ENCODE results near the gene NXT1. TPM values are rescaled to one million over a fixed set of nuclear protein-coding genes. Genes with fewer than 3 reads are reported as not detected.

NXT1 gene
- total RNA-seq, 1 experiment from 2014 or later, result 98.0 TPM

DNA sequence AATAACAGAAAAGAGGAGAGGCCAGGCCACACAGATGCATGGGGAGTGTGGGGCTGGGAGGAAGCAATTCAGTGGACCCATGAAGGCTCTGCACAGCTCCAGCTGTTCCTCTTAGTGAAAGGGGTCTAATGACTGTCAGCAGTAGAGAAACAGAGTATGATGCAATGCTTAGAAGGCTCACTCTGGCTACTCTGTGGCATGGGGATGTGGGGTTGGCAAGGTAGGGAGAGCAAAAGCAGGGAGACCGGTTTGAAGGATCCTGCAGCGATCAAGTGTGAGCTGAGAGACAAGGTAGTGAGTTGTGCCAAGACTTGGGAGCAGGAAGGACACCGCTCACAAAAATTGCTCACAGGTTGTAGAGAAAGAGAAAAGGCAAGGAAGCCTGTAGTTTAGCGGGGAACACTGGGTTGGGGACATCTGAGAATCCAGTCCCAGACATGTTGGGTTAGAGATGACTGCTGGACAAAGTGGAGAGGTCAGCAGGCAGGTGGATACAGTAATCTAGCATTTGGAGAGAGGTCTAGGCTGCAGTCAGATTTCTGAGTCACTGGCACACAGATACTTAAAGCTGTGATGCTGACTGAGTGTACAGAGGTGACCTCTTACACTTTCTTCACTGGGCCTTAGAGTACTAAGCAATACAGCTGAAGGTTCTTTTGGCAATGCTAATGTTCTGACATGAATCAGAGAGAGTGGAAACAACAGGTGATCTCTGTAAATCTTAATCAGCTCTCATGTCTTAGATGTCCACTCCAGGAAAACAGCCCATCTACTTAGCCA lies 43.6 kb downstream of the NXT1 start:
- no peaks in the 10 kb centered on the region for H3K9me3 ChIP-seq (ENCODE audit: low read length)
- H3K79me2 ChIP-seq (ENCODE audit: low read length), result no peaks in the 10 kb centered on the region
- no peak overlapping the region for H3K27ac ChIP-seq (ENCODE audit: low read length)
- H3F3A ChIP-seq (ENCODE audit: low read length, unreplicated experiment), result no peaks in the 10 kb centered on the region
- no peak overlapping the region for H3K4me3 ChIP-seq (ENCODE audit: low read length)
- no TSS peak for BruUV-seq (replicated peaks)
- H2AFZ ChIP-seq (ENCODE audit: low read length), result no peak overlapping the region
- ChIA-PET POLR2A (ENCODE audit: unreplicated experiment) (no interaction called here), CTCF (no interaction called here)
- H3K4me2 ChIP-seq (ENCODE audit: low read length), result no peak overlapping the region
- H3K9ac ChIP-seq (ENCODE audit: low read length), result no peak overlapping the region
- no peaks in the 10 kb centered on the region for H3K9me2 ChIP-seq (replicated peaks; ENCODE audit: low read length)
- DNase-seq, result no peak
- H3K27me3 ChIP-seq (ENCODE audit: low read length), result no peaks in the 10 kb centered on the region
- no peak for ATAC-seq
- intact Hi-C loops (cut with micrococcal nuclease), result no loop called here
- H3K36me3 ChIP-seq (ENCODE audit: low read depth, low read length), result peaks cover 25% of the 10 kb centered on the region
- no peaks in the 10 kb centered on the region for H4K20me1 ChIP-seq (ENCODE audit: low read length)
- TF ChIP-seq EZH2phosphoT487 (IDR thresholded peaks at IDR 0.05; ENCODE audit: borderline replicate concordance, low read length) (no peak), EZH2 (IDR thresholded peaks at IDR 0.05; ENCODE audit: low read length, unreplicated experiment) (no peak)
- TF ChIP-seq, protein P1, sequence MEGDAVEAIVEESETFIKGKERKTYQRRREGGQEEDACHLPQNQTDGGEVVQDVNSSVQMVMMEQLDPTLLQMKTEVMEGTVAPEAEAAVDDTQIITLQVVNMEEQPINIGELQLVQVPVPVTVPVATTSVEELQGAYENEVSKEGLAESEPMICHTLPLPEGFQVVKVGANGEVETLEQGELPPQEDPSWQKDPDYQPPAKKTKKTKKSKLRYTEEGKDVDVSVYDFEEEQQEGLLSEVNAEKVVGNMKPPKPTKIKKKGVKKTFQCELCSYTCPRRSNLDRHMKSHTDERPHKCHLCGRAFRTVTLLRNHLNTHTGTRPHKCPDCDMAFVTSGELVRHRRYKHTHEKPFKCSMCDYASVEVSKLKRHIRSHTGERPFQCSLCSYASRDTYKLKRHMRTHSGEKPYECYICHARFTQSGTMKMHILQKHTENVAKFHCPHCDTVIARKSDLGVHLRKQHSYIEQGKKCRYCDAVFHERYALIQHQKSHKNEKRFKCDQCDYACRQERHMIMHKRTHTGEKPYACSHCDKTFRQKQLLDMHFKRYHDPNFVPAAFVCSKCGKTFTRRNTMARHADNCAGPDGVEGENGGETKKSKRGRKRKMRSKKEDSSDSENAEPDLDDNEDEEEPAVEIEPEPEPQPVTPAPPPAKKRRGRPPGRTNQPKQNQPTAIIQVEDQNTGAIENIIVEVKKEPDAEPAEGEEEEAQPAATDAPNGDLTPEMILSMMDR (conservative IDR thresholded peaks at IDR 0.05; ENCODE audit: low read depth, low read length), result no peak
- no peaks in the 10 kb centered on the region for H3K4me1 ChIP-seq (ENCODE audit: insufficient read depth, low read length)

DNA sequence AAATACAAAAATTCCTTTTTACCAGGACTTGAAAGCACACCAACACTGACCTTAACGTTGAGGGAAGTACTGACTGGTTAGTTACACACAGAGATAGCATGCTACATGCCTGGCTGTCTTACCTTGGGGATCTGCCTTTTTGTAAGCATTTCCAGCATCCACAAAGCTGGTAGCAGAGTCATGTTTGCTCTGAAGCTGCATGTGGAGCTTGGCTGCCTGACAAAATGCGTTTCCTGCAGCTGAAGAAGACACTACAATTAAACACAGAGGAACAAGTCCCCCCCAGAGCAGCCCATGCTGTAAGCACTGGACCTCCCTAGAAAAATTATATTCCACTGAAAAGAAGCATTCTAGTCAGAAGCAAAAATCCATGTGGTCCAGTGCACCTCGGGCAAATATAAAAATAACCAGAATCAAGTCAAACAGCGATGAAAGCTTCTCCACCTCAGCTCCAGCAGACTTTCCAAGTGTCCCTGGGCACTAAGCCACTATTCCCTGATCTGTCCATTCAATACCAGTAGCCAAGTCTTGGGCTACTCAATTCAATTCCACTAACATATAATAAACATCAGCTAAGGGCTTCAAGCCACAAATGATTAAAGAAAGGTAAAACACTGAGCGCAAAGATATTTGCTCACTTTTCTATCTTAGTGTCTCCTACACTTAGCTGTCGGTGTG lies 46.5 kb downstream of the NXT1 start:
- Histone ChIP-seq H3K9ac (ENCODE audit: low read length) (no peak overlapping the region), H3K79me2 (ENCODE audit: low read length) (peaks cover 2% of the 10 kb centered on the region; the same call in 1 of the 2 replicates), H3K4me2 (ENCODE audit: low read length) (no peak overlapping the region), H3K4me1 (ENCODE audit: insufficient read depth, low read length) (no peaks in the 10 kb centered on the region), H3K4me3 (ENCODE audit: low read length) (no peak overlapping the region), H3K9me2 (replicated peaks; ENCODE audit: low read length) (no peaks in the 10 kb centered on the region), H2AFZ (ENCODE audit: low read length) (no peak overlapping the region), H3F3A (ENCODE audit: low read length, unreplicated experiment) (no peaks in the 10 kb centered on the region), H3K36me3 (ENCODE audit: low read depth, low read length) (peaks cover 18% of the 10 kb centered on the region), H3K9me3 (ENCODE audit: low read length) (no peaks in the 10 kb centered on the region), H3K27ac (ENCODE audit: low read length) (no peak overlapping the region), H3K27me3 (ENCODE audit: low read length) (no peaks in the 10 kb centered on the region), H4K20me1 (ENCODE audit: low read length) (no peaks in the 10 kb centered on the region)
- BruUV-seq (replicated peaks), result no TSS peak
- no peak for DNase-seq
- TF ChIP-seq, protein P1 (conservative IDR thresholded peaks at IDR 0.05; ENCODE audit: low read depth, low read length), result no peak
- TF ChIP-seq EZH2 (IDR thresholded peaks at IDR 0.05; ENCODE audit: low read length, unreplicated experiment), result no peak
- intact Hi-C loops (cut with micrococcal nuclease), result no loop called here
- CTCF ChIA-PET, result no interaction called here
- ATAC-seq, result peak; percentile 48
- POLR2A ChIA-PET (ENCODE audit: unreplicated experiment), result no interaction called here

DNA sequence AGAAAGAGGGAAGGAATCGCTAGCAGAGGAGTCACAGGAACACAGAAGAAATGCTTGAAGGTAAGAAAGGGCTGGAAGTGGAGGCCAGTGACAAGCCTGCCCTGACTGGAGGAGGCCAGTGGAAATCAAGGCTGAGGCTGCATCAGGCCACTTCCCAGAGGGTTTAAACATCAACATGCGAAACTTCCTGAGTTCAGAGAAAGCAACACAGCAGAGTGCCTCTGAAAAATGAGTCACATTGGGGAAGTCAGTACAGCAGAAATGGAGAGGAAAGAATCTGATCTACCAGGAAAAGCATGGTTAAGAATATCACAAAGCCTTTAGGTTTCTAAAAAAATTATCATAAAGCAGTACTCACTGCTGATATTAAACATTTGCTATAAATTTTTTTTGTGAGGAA lies 47.4 kb downstream of the NXT1 start:
- peaks cover 9% of the 10 kb centered on the region; the same call in 1 of the 2 replicates for H3K79me2 ChIP-seq (ENCODE audit: low read length)
- no peak overlapping the region for H3K4me3 ChIP-seq (ENCODE audit: low read length)
- POLR2A ChIA-PET (ENCODE audit: unreplicated experiment), result no interaction called here
- H3K9ac ChIP-seq (ENCODE audit: low read length), result no peak overlapping the region
- DNase-seq (no peak), ATAC-seq (peak; percentile 38; the same call in 1 of the 2 replicates)
- BruUV-seq (replicated peaks), result no TSS peak
- no peaks in the 10 kb centered on the region for H3K4me1 ChIP-seq (ENCODE audit: insufficient read depth, low read length)
- H3K36me3 ChIP-seq (ENCODE audit: low read depth, low read length), result peaks cover 25% of the 10 kb centered on the region
- intact Hi-C loops (cut with micrococcal nuclease), result no loop called here
- H3F3A ChIP-seq (ENCODE audit: low read length, unreplicated experiment), result no peaks in the 10 kb centered on the region
- H3K27me3 ChIP-seq (ENCODE audit: low read length), result no peaks in the 10 kb centered on the region
- CTCF ChIA-PET, result no interaction called here
- TF ChIP-seq EZH2 (IDR thresholded peaks at IDR 0.05; ENCODE audit: low read length, unreplicated experiment) (no peak), EZH2phosphoT487 (IDR thresholded peaks at IDR 0.05; ENCODE audit: borderline replicate concordance, low read length) (no peak)
- TF ChIP-seq, protein P1 (conservative IDR thresholded peaks at IDR 0.05; ENCODE audit: low read depth, low read length), result no peak
- no peak overlapping the region for H3K4me2 ChIP-seq (ENCODE audit: low read length)
- no peak overlapping the region for H2AFZ ChIP-seq (ENCODE audit: low read length)
- H3K9me3 ChIP-seq (ENCODE audit: low read length), result no peaks in the 10 kb centered on the region
- H3K9me2 ChIP-seq (replicated peaks; ENCODE audit: low read length), result no peaks in the 10 kb centered on the region
- no peaks in the 10 kb centered on the region for H4K20me1 ChIP-seq (ENCODE audit: low read length)
- no peak overlapping the region for H3K27ac ChIP-seq (ENCODE audit: low read length)

Data from PC-3 (cell line).